Effector memory CD4-positive, alpha-beta T cell (primary cell): Measurements from ENCODE around the gene CITED1.

Source experiments
- DNase-seq, 3 donors: peaks; one replicate each; pipeline ENCODE4 v3.0.0-alpha.2; 2020
- H3K27ac ChIP-seq: 2 replicates; pipeline ENCODE4 v1.7.0; 2013; ENCODE audit warnings: mild to moderate bottlenecking, low read length, moderate library complexity; ENCODE audit not compliant: insufficient read depth, poor library complexity, severe bottlenecking
- H3K27me3 ChIP-seq: replicated peaks from 2 replicates; pipeline ENCODE4 v1.7.0; 2013; ENCODE audit warnings: mild to moderate bottlenecking, low read length; ENCODE audit not compliant: insufficient read depth, control insufficient read depth, poor library complexity, severe bottlenecking
- H3K36me3 ChIP-seq: 2 replicates; pipeline ENCODE4 v1.7.0; 2013; ENCODE audit warnings: mild to moderate bottlenecking, low read length, moderate library complexity; ENCODE audit not compliant: control insufficient read depth, insufficient read depth
- H3K4me1 ChIP-seq: 2 replicates; pipeline ENCODE4 v1.7.0; 2013; ENCODE audit warnings: low read length, mild to moderate bottlenecking; ENCODE audit not compliant: control insufficient read depth, insufficient read depth, poor library complexity, severe bottlenecking
- H3K4me3 ChIP-seq: 2 replicates; pipeline ENCODE4 v1.7.0; 2013; ENCODE audit warnings: low read length, low read depth, mild to moderate bottlenecking; ENCODE audit not compliant: insufficient read depth, poor library complexity, severe bottlenecking
- H3K9me3 ChIP-seq: 2 replicates; pipeline ENCODE4 v1.7.0; 2013; ENCODE audit warnings: mild to moderate bottlenecking, low read length, moderate library complexity; ENCODE audit not compliant: control insufficient read depth

CITED1 gene

GRCh38 chrX:72296991-72297390 lies 8.7 kb downstream of the CITED1 start:
- Histone ChIP-seq H3K4me3 (no peak overlapping the region), H3K27me3 (peaks cover 9% of the 10 kb centered on the region), H3K36me3 (no peaks in the 10 kb centered on the region), H3K9me3 (no peaks in the 10 kb centered on the region), H3K27ac (no peak overlapping the region), H3K4me1 (no peaks in the 10 kb centered on the region)
- no peak for DNase-seq

GRCh38 chrX:72295745-72296144 lies 10.0 kb downstream of the CITED1 start:
- Histone ChIP-seq H3K27me3 (peaks cover 4% of the 10 kb centered on the region), H3K27ac (no peak overlapping the region), H3K4me1 (no peaks in the 10 kb centered on the region), H3K9me3 (no peaks in the 10 kb centered on the region), H3K36me3 (no peaks in the 10 kb centered on the region), H3K4me3 (no peak overlapping the region)
- no peak for DNase-seq

DNA sequence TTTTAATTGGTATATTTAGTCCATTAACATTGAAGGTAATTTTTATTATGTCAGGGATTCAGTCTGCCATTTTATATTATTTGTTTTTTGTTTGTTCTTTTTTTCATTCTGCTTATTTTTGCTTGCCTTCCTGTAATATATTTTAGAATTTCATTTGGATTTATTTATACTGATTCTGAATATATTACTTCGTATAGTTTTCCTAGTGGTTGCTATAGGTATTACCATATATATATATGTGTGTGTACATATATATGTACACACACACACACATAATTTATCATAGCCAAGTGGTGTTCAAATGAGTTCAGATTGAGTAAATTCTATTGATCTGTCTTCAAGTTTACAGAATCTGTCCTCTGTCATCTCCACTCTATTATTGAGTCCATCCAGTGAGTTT lies 11.2 kb downstream of the CITED1 start:
- H3K4me3 ChIP-seq: no peak overlapping the region
- peaks cover 4% of the 10 kb centered on the region for H3K27me3 ChIP-seq
- no peaks in the 10 kb centered on the region for H3K9me3 ChIP-seq
- no peaks in the 10 kb centered on the region for H3K36me3 ChIP-seq
- H3K4me1 ChIP-seq: no peaks in the 10 kb centered on the region
- DNase-seq: no peak
- H3K27ac ChIP-seq: no peak overlapping the region

DNA sequence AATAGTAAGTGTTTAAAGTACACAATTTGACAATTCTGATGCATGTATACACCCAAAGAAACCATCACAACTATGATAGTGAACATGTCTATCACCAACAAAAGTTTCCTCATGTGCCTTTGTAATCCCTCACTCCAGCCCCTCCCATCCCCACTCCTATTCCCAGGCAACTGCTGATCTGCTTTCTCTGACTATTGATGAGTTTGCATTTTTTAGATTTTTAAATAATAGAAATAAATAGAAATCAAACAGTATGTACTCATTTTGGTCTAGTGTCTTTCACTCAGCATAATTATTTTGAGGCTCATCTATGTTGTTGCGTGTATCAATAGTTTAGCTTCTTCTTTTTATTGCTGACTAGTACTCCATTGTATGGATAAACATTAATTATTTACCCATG lies 23.4 kb downstream of the CITED1 start:
- DNase-seq: no peak
- Histone ChIP-seq H3K4me1 (no peaks in the 10 kb centered on the region), H3K36me3 (no peaks in the 10 kb centered on the region)

GRCh38 chrX:72280321-72280845 lies 25.3 kb downstream of the CITED1 start:
- Histone ChIP-seq H3K4me1 (peaks cover 8% of the 10 kb centered on the region), H3K36me3 (no peaks in the 10 kb centered on the region), H3K4me3 (no peak overlapping the region), H3K27me3 (no peaks in the 10 kb centered on the region), H3K9me3 (no peaks in the 10 kb centered on the region), H3K27ac (no peak overlapping the region)
- DNase-seq: no peak

More for the DNA sequence above, 23.4 kb downstream of the CITED1 start:
- Histone ChIP-seq H3K4me3 (no peak overlapping the region), H3K9me3 (no peaks in the 10 kb centered on the region), H3K27me3 (no peaks in the 10 kb centered on the region), H3K27ac (no peak overlapping the region)

- H3K9me3 ChIP-seq: no peaks in the 10 kb centered on the region
- peaks cover 36% of the 10 kb centered on the region for H3K36me3 ChIP-seq
- no peaks in the 10 kb centered on the region for H3K27me3 ChIP-seq
- peak overlapping the region; percentile 85 for H3K4me3 ChIP-seq
- H3K27ac ChIP-seq: peak overlapping the region; percentile 81
- DNase-seq: no peak
- H3K4me1 ChIP-seq: peaks cover 23% of the 10 kb centered on the region
Measured at GRCh38 chrX:72276478-72276953, 29.2 kb downstream of the CITED1 start.

DNA sequence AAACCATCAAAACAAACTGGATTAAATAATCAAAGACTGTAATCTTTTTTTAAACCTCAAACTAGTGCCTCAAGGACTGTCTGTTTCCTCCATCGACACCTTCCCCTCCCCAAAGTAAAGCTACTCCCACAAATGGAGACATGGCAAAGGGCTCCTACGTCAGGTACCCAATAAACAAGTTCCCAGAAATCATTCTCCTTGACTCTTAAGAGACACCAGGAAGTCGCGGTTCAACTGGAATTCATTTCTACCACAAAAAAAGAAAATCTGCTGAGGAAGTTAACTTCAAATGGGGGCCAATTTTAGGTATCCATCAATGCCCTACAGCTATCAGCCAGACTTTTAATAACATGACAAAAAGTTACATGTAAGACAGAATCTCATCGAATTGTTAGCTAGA lies 31.2 kb downstream of the CITED1 start:
- no peaks in the 10 kb centered on the region for H3K27me3 ChIP-seq
- no peaks in the 10 kb centered on the region for H3K9me3 ChIP-seq
- peak overlapping the region; percentile 10 for H3K4me3 ChIP-seq
- no peak for DNase-seq
- peaks cover 29% of the 10 kb centered on the region for H3K4me1 ChIP-seq
- peaks cover 51% of the 10 kb centered on the region for H3K36me3 ChIP-seq
- H3K27ac ChIP-seq: peak overlapping the region; percentile 50

GRCh38 chrX:72273718-72274117 lies 32.0 kb downstream of the CITED1 start:
- H3K4me1 ChIP-seq: peaks cover 29% of the 10 kb centered on the region
- no peaks in the 10 kb centered on the region for H3K27me3 ChIP-seq
- peaks cover 55% of the 10 kb centered on the region for H3K36me3 ChIP-seq
- no peak overlapping the region for H3K4me3 ChIP-seq
- no peaks in the 10 kb centered on the region for H3K9me3 ChIP-seq
- H3K27ac ChIP-seq: peak overlapping the region; percentile 50
- DNase-seq: peak in 2 of 3 donors; percentile 6 to 19

DNA sequence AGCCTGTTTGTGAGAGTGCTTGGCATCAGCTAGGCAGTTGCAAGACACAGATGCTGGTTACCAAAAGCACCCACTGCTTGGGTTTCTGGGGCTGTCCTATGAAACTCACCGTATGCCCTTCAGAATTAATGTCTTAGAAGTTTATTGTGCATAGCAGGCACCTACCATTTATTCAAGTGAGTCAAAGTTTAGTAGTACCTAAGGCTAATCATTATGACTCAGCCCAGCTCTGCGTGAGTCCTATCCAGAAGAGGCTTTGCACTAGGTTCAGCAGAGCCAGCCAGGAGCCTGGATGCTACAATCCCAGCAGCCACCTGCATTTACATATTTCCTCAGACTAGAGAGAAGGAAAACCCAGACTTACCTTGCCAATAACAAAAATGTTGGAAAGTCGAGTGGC lies 32.8 kb downstream of the CITED1 start:
- Histone ChIP-seq H3K27me3 (no peaks in the 10 kb centered on the region), H3K27ac (no peak overlapping the region), H3K4me3 (no peak overlapping the region), H3K36me3 (peaks cover 61% of the 10 kb centered on the region), H3K9me3 (no peaks in the 10 kb centered on the region), H3K4me1 (peaks cover 29% of the 10 kb centered on the region)
- DNase-seq: no peak

DNA sequence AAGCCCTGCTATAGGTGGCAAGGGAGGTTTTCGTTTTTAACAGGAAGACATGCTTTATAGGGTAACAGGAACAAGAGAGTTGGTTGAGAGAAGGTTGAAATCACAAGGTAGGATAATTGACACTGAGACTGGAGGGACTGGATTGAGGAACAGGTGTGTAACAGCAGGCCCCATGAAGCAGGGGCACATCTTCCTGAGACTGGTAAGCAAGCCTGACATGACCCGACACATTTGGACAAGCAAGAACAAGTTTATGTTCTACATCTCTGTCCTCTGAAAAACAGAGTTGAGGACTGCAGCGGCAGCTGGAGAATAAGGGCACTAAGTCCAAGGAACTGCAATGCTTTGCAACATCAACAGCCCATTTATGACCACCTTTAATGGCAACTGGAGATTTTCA lies 33.9 kb downstream of the CITED1 start:
- no peaks in the 10 kb centered on the region for H3K27me3 ChIP-seq
- no peak overlapping the region for H3K27ac ChIP-seq
- H3K4me1 ChIP-seq: peaks cover 29% of the 10 kb centered on the region
- H3K4me3 ChIP-seq: no peak overlapping the region
- H3K9me3 ChIP-seq: no peaks in the 10 kb centered on the region
- peaks cover 66% of the 10 kb centered on the region for H3K36me3 ChIP-seq
- DNase-seq: no peak
